HG03558 (cell line): ENCODE results near the gene LYPD4.
"Not testable (repeated sequence)": the region's sequence is repeated elsewhere in the genome, so short reads cannot be mapped to it uniquely, and the experiment has no call there.

Experiments used
- ATAC-seq: cut with Tn5 transposase; IDR thresholded peaks from one replicate; pipeline ENCODE4 v1.9.1; 2021; ENCODE audit warnings: moderate number of reproducible peaks; ENCODE audit not compliant: unreplicated experiment; ENCODE audit errors: extremely low read depth

The LYPD4 gene

GRCh38 chr19:41804336-41804735 is 40.1 kb downstream of the LYPD4 start:
- ATAC-seq, result no peak

GRCh38 chr19:41802770-41803169 is 41.7 kb downstream of the LYPD4 start:
- ATAC-seq, result no peak

- ATAC-seq, result no peak
Measured at GRCh38 chr19:41801792-41802211, 42.7 kb downstream of the LYPD4 start.

GRCh38 chr19:41801031-41801430 is 43.5 kb downstream of the LYPD4 start:
- no peak for ATAC-seq

- no peak for ATAC-seq
Measured at GRCh38 chr19:41799444-41800000, 45.0 kb downstream of the LYPD4 start.

GRCh38 chr19:41796901-41797300 is 47.6 kb downstream of the LYPD4 start:
- ATAC-seq, result no peak

GRCh38 chr19:41796362-41796761 is 48.1 kb downstream of the LYPD4 start, which contains the start of gene CEACAM3:
TSS of gene CEACAM3 (plus strand) at chr19:41796587. CDS start at chr19:41796678, 91 bp downstream.
- ATAC-seq, result no peak

- ATAC-seq, result no peak
Measured at GRCh38 chr19:41795031-41795461, 49.4 kb downstream of the LYPD4 start.

- ATAC-seq, result no peak
Measured at GRCh38 chr19:41793414-41793727, 51.1 kb downstream of the LYPD4 start.

GRCh38 chr19:41792513-41793413 is 51.7 kb downstream of the LYPD4 start:
- ATAC-seq, result no peak

- not testable (repeated sequence) for ATAC-seq
Measured at GRCh38 chr19:41789053-41789452, 55.4 kb downstream of the LYPD4 start.

- ATAC-seq, result not testable (repeated sequence)
Measured at GRCh38 chr19:41788518-41788917, 56.0 kb downstream of the LYPD4 start.
